ENCODE data around the gene KLF18. TPM values are rescaled to one million over a fixed set of nuclear protein-coding genes. Genes with fewer than 3 reads are reported as not detected.

Gene KLF18
- total and polyA plus RNA-seq, 2 donors (not counting 3 experiments of a cell fraction or from before 2014, with no cell fraction given), result not detected

DNA sequence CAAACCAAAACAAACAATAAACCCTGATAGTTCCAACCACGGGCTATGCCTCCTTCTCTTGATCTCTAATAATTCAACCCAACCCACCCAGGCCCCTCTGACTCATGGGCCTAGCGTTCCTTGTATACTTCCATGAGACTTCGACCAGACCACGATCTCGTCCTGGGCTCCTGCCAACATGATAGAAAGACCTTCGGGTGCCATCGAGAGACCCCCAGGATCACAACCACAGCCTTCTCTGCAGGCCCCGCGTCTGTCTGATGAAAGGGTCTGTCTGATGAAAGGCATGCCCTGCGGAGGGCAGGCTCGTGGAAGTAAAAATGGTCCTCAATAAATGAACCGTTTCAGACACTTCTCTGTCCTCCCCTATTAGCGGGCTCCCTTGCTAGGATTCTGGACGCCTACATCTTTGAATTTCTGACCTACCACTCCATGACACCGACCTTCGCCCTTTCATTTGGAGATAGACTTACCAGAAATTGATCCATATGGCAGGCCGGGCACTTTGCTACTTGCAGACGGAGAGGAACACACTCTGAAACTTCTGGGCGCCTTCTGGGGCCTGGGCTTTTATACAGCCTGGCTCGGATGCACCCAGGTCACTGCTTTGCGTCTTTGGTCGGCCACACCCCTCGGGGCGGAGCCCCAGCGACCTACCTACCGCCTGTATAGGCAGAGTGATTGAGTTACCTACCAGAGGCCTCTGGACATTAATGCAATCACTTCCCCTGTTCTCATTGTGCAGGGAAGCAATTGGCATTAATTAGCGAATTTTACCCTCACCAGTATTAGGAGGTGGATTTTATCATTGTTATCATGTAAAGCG is 5.3 kb upstream of the KLF18 start:
- no peaks in the 10 kb centered on the region for H3K36me3 ChIP-seq (ENCODE audit: control insufficient read depth in 2 of 2, extremely low read depth in 1 of 2, insufficient read depth in 2 of 2, low read length in 2 of 2)
- no peaks in the 10 kb centered on the region for H3K79me2 ChIP-seq (ENCODE audit: control insufficient read depth, insufficient read depth, low read length)
- no peak overlapping the region for H2AFZ ChIP-seq (ENCODE audit: low read depth, low read length)
- dilution Hi-C loops (cut with MboI; ENCODE audit: extremely low pct_ligation_motif_present, low sequenced_read_pairs), result no loop called here
- TF ChIP-seq, protein P1, sequence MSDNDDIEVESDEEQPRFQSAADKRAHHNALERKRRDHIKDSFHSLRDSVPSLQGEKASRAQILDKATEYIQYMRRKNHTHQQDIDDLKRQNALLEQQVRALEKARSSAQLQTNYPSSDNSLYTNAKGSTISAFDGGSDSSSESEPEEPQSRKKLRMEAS (IDR thresholded peaks at IDR 0.05; ENCODE audit: insufficient read depth, insufficient read length), result no peak
- no peak for TF ChIP-seq FOS (IDR thresholded peaks at IDR 0.05; ENCODE audit: borderline replicate concordance, insufficient read depth, low read length)
- TF ChIP-seq, protein P2, sequence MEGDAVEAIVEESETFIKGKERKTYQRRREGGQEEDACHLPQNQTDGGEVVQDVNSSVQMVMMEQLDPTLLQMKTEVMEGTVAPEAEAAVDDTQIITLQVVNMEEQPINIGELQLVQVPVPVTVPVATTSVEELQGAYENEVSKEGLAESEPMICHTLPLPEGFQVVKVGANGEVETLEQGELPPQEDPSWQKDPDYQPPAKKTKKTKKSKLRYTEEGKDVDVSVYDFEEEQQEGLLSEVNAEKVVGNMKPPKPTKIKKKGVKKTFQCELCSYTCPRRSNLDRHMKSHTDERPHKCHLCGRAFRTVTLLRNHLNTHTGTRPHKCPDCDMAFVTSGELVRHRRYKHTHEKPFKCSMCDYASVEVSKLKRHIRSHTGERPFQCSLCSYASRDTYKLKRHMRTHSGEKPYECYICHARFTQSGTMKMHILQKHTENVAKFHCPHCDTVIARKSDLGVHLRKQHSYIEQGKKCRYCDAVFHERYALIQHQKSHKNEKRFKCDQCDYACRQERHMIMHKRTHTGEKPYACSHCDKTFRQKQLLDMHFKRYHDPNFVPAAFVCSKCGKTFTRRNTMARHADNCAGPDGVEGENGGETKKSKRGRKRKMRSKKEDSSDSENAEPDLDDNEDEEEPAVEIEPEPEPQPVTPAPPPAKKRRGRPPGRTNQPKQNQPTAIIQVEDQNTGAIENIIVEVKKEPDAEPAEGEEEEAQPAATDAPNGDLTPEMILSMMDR (IDR thresholded peaks at IDR 0.05; ENCODE audit: extremely low read depth in 1 of 2, insufficient read depth in 1 of 2, low read depth in 1 of 2, low read length in 2 of 2), result no peak
- H3K9me1 ChIP-seq (replicated peaks; ENCODE audit: control insufficient read depth, extremely low read depth, insufficient read depth, low read length), result no peaks in the 10 kb centered on the region
- no peak for FAIRE-seq
- H3K27me3 ChIP-seq (ENCODE audit: control insufficient read depth in 2 of 2, insufficient read depth in 2 of 2, low read length in 2 of 2), result peaks cover 0 to under 1% of the 10 kb centered on the region in 2 experiments
- no peak overlapping the region for H3K27ac ChIP-seq (ENCODE audit: insufficient read depth, low read depth, low read length)
- intact Hi-C loops (cut with micrococcal nuclease), result no loop called here
- H3K4me2 ChIP-seq (ENCODE audit: insufficient read depth, low read length), result no peak overlapping the region
- ChIA-PET POLR2A (no interaction called here), CTCF (no interaction called here)
- DNase-seq (ENCODE audit: low read depth, low spot score), result no peak
- no peaks in the 10 kb centered on the region for H4K20me1 ChIP-seq (replicated peaks; ENCODE audit: control insufficient read depth, extremely low read depth, insufficient read depth, low read length)
- H3K9me3 ChIP-seq (replicated peaks; ENCODE audit: control insufficient read depth, insufficient read depth, low read length), result no peaks in the 10 kb centered on the region
- H3K9ac ChIP-seq (replicated peaks; ENCODE audit: extremely low read depth, insufficient read depth, low read length), result no peak overlapping the region
- no peak overlapping the region for H3K4me3 ChIP-seq (replicated peaks in 1 of 3; ENCODE audit: insufficient read depth in 1 of 3, low read depth in 1 of 3, low read length in 3 of 3)
- no peaks in the 10 kb centered on the region for H3K4me1 ChIP-seq (ENCODE audit: control insufficient read depth, extremely low read depth, insufficient read depth, low read length)
- no TSS peak for BruUV-seq (replicated peaks)

All from endothelial cell of umbilical vein (primary cell).